ENCODE data around the gene FBXO7. TPM values are rescaled to one million over a fixed set of nuclear protein-coding genes. Genes with fewer than 3 reads are reported as not detected.

Gene FBXO7
- total and polyA plus RNA-seq, 12 donors, result 52.0 to 183 (median 112) TPM

- Histone ChIP-seq H3K4me3 (no peak overlapping the region), H3K36me3 (replicated peaks in 1 of 2) (peaks cover 0 to 72% of the 10 kb centered on the region in 2 donors), H3K9me3 (replicated peaks in 1 of 3) (no peaks in the 10 kb centered on the region), H3K4me1 (replicated peaks in 1 of 2) (peaks cover 0 to 20% of the 10 kb centered on the region in 2 donors), H3K27ac (no peak overlapping the region), H3K27me3 (no peaks in the 10 kb centered on the region)
- TF ChIP-seq POLR2A (IDR thresholded peaks at IDR 0.05) (no peak), CTCF (IDR thresholded peaks at IDR 0.05) (no peak)
- 93 to 98% (median 96%) methylated on average over 2 of the region's 2 CpGs for WGBS, 4 donors
- intact Hi-C loops (cut with DNase I), result loop anchor here in 1 of 2 donors (10.0 kb wide), 1 partner anchor 689 kb away; no protein-coding TSS in a partner anchor
- no peak for DNase-seq
Measured at GRCh38 chr22:32493551-32493950, 18.9 kb downstream of the FBXO7 start.

GRCh38 chr22:32494971-32495370 is 20.4 kb downstream of the FBXO7 start:
- peaks cover 0 to 80% of the 10 kb centered on the region in 2 donors for H3K36me3 ChIP-seq (replicated peaks in 1 of 2)
- no peak for TF ChIP-seq CTCF (IDR thresholded peaks at IDR 0.05)
- no peak for TF ChIP-seq POLR2A (IDR thresholded peaks at IDR 0.05)
- no peaks in the 10 kb centered on the region for H3K9me3 ChIP-seq (replicated peaks in 1 of 3)
- H3K27ac ChIP-seq, result no peak overlapping the region
- peaks cover 0 to 13% of the 10 kb centered on the region in 2 donors for H3K4me1 ChIP-seq (replicated peaks in 1 of 2)
- H3K4me3 ChIP-seq, result no peak overlapping the region
- 83 to 89% (median 87%) methylated on average over 4 of the region's 4 CpGs for WGBS, 4 donors
- H3K27me3 ChIP-seq, result no peaks in the 10 kb centered on the region
- intact Hi-C loops (cut with DNase I), result loop anchor here in 1 of 2 donors (10.0 kb wide), 1 partner anchor 690 kb away; no protein-coding TSS in a partner anchor
- DNase-seq, result no peak

- no peak overlapping the region for H3K27ac ChIP-seq
- no peak for DNase-seq
- peaks cover 0 to 7% of the 10 kb centered on the region in 2 donors for H3K4me1 ChIP-seq (replicated peaks in 1 of 2)
- H3K9me3 ChIP-seq (replicated peaks in 1 of 3), result no peaks in the 10 kb centered on the region
- intact Hi-C loops (cut with DNase I), result loop anchor here in 1 of 2 donors (10.0 kb wide), 1 partner anchor 695 kb away; no protein-coding TSS in a partner anchor
- 72 to 92% (median 87%) methylated on average over 3 of the region's 3 CpGs for WGBS, 4 donors
- no peaks in the 10 kb centered on the region for H3K27me3 ChIP-seq
- H3K4me3 ChIP-seq, result no peak overlapping the region
- peaks cover 0 to 45% of the 10 kb centered on the region in 2 donors for H3K36me3 ChIP-seq (replicated peaks in 1 of 2)
- TF ChIP-seq CTCF (IDR thresholded peaks at IDR 0.05) (no peak), POLR2A (IDR thresholded peaks at IDR 0.05) (no peak)
Measured at GRCh38 chr22:32499666-32500065, 25.1 kb downstream of the FBXO7 start.

GRCh38 chr22:32501836-32502752 is 27.5 kb downstream of the FBXO7 start:
- H3K27me3 ChIP-seq, result no peaks in the 10 kb centered on the region
- no peak overlapping the region for H3K4me3 ChIP-seq
- H3K36me3 ChIP-seq (replicated peaks in 1 of 2), result peaks cover 0 to 23% of the 10 kb centered on the region in 2 donors
- TF ChIP-seq POLR2A (IDR thresholded peaks at IDR 0.05) (no peak), CTCF (IDR thresholded peaks at IDR 0.05) (no peak)
- DNase-seq, result no peak
- no peaks in the 10 kb centered on the region for H3K9me3 ChIP-seq (replicated peaks in 1 of 3)
- WGBS, 4 donors, result 60 to 67% (median 63%) methylated on average over 8 to 9 of the region's 9 CpGs
- peaks cover 0 to 7% of the 10 kb centered on the region in 2 donors for H3K4me1 ChIP-seq (replicated peaks in 1 of 2)
- intact Hi-C loops (cut with DNase I), result no loop called here
- H3K27ac ChIP-seq, result no peak overlapping the region

Measured in adrenal gland (tissue), 12 donors.